ENCODE results near the gene RASD2.

The RASD2 gene

DNA sequence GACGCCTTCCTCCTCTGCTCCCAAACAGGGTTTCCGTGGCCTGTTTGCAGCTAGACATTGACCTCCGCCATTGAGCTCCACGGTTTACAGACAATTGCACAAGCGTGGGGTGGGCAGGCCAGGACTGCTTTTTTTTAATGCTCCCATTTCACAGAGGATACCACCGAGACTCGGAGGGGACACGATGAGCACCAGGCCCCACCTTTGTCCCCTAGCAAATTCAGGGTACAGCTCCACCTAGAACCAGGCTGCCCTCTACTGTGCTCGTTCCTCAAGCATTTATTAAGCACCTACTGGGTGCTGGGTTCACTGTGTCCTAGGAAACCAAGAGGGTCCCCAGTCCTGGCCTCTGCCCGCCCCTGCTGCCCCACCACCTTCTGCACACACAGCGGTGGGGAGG, 12.2 kb downstream of the RASD2 start:
- no peak overlapping the region for H3K27ac Mint-ChIP-seq
- no peaks in the 10 kb centered on the region for H3K36me3 Mint-ChIP-seq (ENCODE audit: low read depth)
- TF ChIP-seq, protein P1, sequence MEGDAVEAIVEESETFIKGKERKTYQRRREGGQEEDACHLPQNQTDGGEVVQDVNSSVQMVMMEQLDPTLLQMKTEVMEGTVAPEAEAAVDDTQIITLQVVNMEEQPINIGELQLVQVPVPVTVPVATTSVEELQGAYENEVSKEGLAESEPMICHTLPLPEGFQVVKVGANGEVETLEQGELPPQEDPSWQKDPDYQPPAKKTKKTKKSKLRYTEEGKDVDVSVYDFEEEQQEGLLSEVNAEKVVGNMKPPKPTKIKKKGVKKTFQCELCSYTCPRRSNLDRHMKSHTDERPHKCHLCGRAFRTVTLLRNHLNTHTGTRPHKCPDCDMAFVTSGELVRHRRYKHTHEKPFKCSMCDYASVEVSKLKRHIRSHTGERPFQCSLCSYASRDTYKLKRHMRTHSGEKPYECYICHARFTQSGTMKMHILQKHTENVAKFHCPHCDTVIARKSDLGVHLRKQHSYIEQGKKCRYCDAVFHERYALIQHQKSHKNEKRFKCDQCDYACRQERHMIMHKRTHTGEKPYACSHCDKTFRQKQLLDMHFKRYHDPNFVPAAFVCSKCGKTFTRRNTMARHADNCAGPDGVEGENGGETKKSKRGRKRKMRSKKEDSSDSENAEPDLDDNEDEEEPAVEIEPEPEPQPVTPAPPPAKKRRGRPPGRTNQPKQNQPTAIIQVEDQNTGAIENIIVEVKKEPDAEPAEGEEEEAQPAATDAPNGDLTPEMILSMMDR (IDR thresholded peaks at IDR 0.05), result no peak
- H3K4me1 Mint-ChIP-seq, result peaks cover 67% of the 10 kb centered on the region
- H3K27me3 Mint-ChIP-seq (ENCODE audit: low read depth, poor library complexity), result peaks cover 27% of the 10 kb centered on the region
- no peak for DNase-seq
- peak overlapping the region; percentile 29 for H3K4me3 Mint-ChIP-seq
- H3K9me3 Mint-ChIP-seq, result no peaks in the 10 kb centered on the region

DNA sequence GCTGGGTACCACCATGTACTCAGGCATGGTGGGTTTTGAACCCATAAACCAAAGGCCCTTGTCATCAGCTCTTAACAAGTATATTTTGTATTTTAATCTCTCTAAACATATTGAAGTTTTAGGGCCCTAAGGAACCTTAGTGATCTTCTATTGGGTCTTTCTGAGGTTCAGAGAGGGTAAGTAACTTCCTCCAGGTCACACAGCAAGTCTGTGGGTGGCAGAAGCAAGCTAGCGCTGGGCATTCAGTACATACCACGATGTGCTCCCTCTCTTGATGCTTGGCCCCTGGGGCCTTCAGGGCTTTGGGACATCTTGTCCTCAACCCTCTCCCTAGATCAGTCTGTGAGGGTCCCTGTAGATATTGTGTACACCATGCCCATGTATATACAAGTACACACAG, 12.7 kb downstream of the RASD2 start:
- H3K27ac Mint-ChIP-seq, result no peak overlapping the region
- H3K4me1 Mint-ChIP-seq, result peaks cover 71% of the 10 kb centered on the region
- no peaks in the 10 kb centered on the region for H3K9me3 Mint-ChIP-seq
- H3K36me3 Mint-ChIP-seq (ENCODE audit: low read depth), result no peaks in the 10 kb centered on the region
- TF ChIP-seq, protein P1 (IDR thresholded peaks at IDR 0.05), result no peak
- peaks cover 27% of the 10 kb centered on the region for H3K27me3 Mint-ChIP-seq (ENCODE audit: low read depth, poor library complexity)
- no peak for DNase-seq
- H3K4me3 Mint-ChIP-seq, result no peak overlapping the region

DNA sequence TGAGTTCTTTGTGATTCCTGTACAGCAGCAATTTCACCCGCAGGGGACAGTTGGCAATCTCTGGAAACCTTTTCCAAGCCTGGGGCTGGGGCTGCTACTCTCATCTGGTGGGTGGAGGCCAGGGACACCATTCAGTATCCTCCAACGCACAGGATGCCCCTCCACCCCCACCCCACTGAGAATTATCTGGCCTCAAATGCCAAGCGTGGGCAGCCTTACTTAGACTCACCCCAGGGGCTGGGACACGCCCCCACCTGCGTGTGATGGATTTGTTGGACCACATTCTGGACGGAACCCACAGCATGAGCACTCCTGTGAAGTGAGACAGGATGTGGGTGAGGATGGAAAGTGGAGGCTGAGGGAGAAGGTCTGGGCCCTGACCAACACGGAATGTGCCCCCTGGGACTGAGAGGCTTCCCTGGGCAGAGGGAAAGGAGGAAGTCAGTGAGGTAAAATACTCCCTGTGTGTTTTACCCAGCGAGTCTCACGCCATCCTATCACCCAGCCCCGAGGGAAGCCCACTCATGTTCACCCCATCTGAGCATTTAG, 13.7 kb downstream of the RASD2 start:
- Mint-ChIP-seq H3K27ac (no peak overlapping the region), H3K9me3 (no peaks in the 10 kb centered on the region), H3K4me1 (peaks cover 63% of the 10 kb centered on the region), H3K27me3 (ENCODE audit: low read depth, poor library complexity) (peaks cover 20% of the 10 kb centered on the region), H3K36me3 (ENCODE audit: low read depth) (no peaks in the 10 kb centered on the region), H3K4me3 (no peak overlapping the region)
- TF ChIP-seq, protein P1 (IDR thresholded peaks at IDR 0.05), result no peak
- no peak for DNase-seq

DNA sequence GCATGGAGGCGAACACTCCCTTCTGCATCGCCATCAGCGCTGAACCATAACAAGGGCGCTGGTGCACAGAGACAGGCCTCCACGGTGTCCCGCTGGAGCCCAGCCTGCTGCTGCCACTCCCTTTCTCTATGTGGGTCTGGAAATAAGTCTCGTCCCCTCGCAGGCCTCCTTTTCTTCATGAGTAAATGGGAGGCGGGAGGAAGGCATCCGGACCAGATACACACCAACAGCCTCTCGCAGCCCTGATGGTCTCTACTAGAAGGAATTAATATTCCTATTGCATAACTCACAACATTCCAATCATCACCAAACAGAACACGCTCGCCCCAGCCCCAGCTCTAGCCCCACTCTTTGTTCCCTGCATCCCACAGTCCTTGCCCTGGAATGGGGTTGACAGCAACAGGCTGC, 14.9 kb downstream of the RASD2 start:
- H3K36me3 Mint-ChIP-seq (ENCODE audit: low read depth), result no peaks in the 10 kb centered on the region
- no peak overlapping the region for H3K4me3 Mint-ChIP-seq
- TF ChIP-seq, protein P1 (IDR thresholded peaks at IDR 0.05), result no peak
- peaks cover 71% of the 10 kb centered on the region for H3K4me1 Mint-ChIP-seq
- H3K27ac Mint-ChIP-seq, result no peak overlapping the region
- peak; percentile 35 for DNase-seq
- H3K9me3 Mint-ChIP-seq, result no peaks in the 10 kb centered on the region
- peaks cover 20% of the 10 kb centered on the region for H3K27me3 Mint-ChIP-seq (ENCODE audit: low read depth, poor library complexity)

DNA sequence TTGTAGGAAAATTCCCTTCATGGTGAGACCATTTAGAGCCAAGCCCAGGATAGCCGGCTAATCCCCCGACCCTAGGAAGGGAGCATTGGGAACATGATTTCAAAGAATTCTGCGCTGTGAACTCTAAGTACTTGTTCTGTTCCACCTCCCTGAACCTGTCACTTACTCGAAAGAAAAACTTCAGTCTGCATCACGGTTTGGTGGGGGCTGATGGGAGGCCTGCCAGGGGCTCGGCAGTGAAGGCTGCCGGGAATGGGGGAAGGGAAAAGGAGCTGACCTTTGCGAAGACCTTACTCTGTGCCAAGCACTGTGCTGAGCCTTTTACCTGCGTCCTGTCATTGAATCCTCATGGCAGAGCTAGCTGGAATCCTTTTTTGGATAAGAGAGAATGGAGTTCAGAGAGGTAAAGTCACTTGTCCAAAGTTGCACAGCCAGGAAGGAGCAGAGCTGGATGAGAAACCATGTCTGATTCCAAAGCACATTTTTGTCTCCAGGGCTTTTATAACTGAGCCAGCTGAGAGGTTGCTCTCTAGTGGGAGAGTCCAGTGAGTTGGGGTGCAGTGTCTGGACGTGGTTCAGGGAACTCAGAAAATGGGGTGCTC, 15.4 kb downstream of the RASD2 start:
- TF ChIP-seq, protein P1 (IDR thresholded peaks at IDR 0.05), result no peak
- Mint-ChIP-seq H3K27ac (no peak overlapping the region), H3K36me3 (ENCODE audit: low read depth) (no peaks in the 10 kb centered on the region), H3K9me3 (no peaks in the 10 kb centered on the region), H3K4me1 (peaks cover 77% of the 10 kb centered on the region), H3K4me3 (no peak overlapping the region), H3K27me3 (ENCODE audit: low read depth, poor library complexity) (peaks cover 20% of the 10 kb centered on the region)
- DNase-seq, result no peak

DNA sequence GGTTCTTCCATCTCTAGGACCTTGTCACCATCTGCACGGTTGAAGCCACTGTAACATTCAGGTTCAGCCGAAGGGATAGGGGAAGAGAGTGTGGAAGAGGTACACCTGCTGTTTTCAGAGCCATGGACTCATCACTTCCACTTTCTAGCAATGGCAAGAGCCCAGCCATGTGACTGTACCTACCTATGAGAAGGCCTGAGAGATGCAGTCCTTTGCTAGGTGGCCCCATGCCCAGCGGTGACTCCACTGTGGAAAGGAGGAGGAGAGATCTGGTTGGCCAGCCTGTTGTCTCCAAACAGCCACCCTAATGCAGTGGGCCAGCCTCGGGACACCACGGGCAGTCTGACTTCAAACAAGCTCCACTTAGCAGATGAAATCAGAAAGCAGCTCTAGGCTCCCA, 16.0 kb downstream of the RASD2 start:
- no peaks in the 10 kb centered on the region for H3K36me3 Mint-ChIP-seq (ENCODE audit: low read depth)
- TF ChIP-seq, protein P1 (IDR thresholded peaks at IDR 0.05), result no peak
- H3K27ac Mint-ChIP-seq, result no peak overlapping the region
- DNase-seq, result no peak
- H3K27me3 Mint-ChIP-seq (ENCODE audit: low read depth, poor library complexity), result peaks cover 23% of the 10 kb centered on the region
- no peaks in the 10 kb centered on the region for H3K9me3 Mint-ChIP-seq
- no peak overlapping the region for H3K4me3 Mint-ChIP-seq
- peaks cover 82% of the 10 kb centered on the region for H3K4me1 Mint-ChIP-seq

All from nephron progenitor cell (in vitro differentiated cells).